ENCODE results near the gene FAM110D.

- TF ChIP-seq CTCF (IDR thresholded peaks at IDR 0.05) (no peak), EZH2 (IDR thresholded peaks at IDR 0.05; ENCODE audit: borderline replicate concordance, insufficient read depth, low read depth, low read length, poor library complexity, severe bottlenecking) (no peak)
These were observed 30.5 kb downstream of the FAM110D start for GRCh38 chr1:26189331-26189730.

All from B cell (primary cell).